ENCODE measurements around the gene COL4A4.

DNA sequence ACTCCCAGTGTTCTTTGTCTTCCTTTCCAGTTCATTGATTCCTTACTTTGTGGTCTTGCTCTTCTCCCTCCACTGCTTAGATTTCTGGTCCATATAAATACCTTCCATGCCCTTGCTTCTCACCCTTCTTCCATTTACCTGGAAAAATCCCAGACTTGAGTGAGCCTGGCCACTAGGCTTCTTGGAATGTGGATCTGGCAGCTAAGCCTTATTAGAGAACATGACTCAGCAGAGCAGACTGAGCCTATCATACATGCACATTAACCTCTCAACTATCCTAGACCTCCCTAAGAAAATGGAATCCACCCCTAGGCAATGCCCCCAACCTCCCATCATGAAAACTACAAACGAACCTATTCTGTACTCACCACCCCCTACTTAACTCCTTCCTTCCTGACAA, 200.5 kb downstream of the COL4A4 start:
- TF ChIP-seq, protein P1, sequence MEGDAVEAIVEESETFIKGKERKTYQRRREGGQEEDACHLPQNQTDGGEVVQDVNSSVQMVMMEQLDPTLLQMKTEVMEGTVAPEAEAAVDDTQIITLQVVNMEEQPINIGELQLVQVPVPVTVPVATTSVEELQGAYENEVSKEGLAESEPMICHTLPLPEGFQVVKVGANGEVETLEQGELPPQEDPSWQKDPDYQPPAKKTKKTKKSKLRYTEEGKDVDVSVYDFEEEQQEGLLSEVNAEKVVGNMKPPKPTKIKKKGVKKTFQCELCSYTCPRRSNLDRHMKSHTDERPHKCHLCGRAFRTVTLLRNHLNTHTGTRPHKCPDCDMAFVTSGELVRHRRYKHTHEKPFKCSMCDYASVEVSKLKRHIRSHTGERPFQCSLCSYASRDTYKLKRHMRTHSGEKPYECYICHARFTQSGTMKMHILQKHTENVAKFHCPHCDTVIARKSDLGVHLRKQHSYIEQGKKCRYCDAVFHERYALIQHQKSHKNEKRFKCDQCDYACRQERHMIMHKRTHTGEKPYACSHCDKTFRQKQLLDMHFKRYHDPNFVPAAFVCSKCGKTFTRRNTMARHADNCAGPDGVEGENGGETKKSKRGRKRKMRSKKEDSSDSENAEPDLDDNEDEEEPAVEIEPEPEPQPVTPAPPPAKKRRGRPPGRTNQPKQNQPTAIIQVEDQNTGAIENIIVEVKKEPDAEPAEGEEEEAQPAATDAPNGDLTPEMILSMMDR (IDR thresholded peaks at IDR 0.05), result no peak
- TF ChIP-seq POLR2A (IDR thresholded peaks at IDR 0.05) (no peak), EP300 (IDR thresholded peaks at IDR 0.05) (no peak), POLR2AphosphoS5 (IDR thresholded peaks at IDR 0.05) (no peak)

Data from upper lobe of left lung (tissue), 4 donors.